SK-N-SH treated with all-trans-retinoic acid at 6 μM for 48 hours (cell line): ENCODE results near the gene BMP8A.

ENCODE experiments used
- GLIS3 ChIP-seq: fragments of 250-450 bp; sonication (Bioruptor Pico); IDR thresholded peaks from 2 replicates; pipeline ENCODE4 v1.5.0; 2020; ENCODE audit warnings: mild to moderate bottlenecking, moderate library complexity
- ZFP30 ChIP-seq: fragments of 450-650 bp; formaldehyde crosslinking; IDR thresholded peaks from 2 replicates; pipeline ENCODE4 v1.5.0; 2022; ENCODE audit warnings: mild to moderate bottlenecking, moderate library complexity
- TF ChIP-seq, protein P1 (sequence below): fragments of 250-450 bp; sonication (Bioruptor Pico); IDR thresholded peaks from 2 replicates; pipeline ENCODE4 v1.8.0; 2021; ENCODE audit warnings: low read depth, mild to moderate bottlenecking, moderate library complexity, borderline replicate concordance

GRCh38 chr1:39489567-39490239 is 1.7 kb upstream of the BMP8A start:
- TF ChIP-seq ZFP30 (CRISPR knock-in tag) (no peak), GLIS3 (CRISPR knock-in tag) (no peak)
- TF ChIP-seq, protein P1, sequence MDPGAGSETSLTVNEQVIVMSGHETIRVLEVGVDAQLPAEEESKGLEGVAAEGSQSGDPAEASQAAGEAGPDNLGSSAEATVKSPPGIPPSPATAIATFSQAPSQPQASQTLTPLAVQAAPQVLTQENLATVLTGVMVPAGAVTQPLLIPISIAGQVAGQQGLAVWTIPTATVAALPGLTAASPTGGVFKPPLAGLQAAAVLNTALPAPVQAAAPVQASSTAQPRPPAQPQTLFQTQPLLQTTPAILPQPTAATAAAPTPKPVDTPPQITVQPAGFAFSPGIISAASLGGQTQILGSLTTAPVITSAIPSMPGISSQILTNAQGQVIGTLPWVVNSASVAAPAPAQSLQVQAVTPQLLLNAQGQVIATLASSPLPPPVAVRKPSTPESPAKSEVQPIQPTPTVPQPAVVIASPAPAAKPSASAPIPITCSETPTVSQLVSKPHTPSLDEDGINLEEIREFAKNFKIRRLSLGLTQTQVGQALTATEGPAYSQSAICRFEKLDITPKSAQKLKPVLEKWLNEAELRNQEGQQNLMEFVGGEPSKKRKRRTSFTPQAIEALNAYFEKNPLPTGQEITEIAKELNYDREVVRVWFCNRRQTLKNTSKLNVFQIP (CRISPR knock-in tag), result no peak
